ENCODE results near the gene RABAC1. TPM values are rescaled to one million over a fixed set of nuclear protein-coding genes. Genes with fewer than 3 reads are reported as not detected.

Gene RABAC1
- total RNA-seq, 1 experiment from 2014 or later, result 66.3 TPM

DNA sequence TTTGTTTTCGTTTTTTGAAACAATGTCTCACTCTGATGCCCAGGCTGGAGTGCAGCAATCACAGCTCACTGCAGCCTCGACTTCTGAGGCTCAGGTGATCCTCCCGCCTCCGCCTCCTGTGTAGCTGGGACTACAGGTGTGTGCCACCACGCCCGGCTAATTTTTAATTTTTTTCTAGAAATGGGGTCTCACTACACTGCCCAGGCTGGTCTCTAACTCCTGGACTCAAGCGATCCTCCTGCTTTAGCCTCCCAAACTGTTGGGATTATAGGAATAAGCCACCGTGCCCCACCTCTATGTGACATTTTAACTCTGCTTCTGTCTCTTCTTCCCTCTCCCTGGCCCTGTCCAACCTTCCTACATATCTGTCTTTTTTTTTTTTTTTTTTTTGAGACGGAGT lies 29.8 kb upstream of the RABAC1 start:
- CTCF ChIA-PET, result no interaction called here
- Histone ChIP-seq H3K9me2 (ENCODE audit: insufficient read depth) (no peaks in the 10 kb centered on the region), H3K9me3 (ENCODE audit: control insufficient read depth in 1 of 2, insufficient read depth in 1 of 2, low read depth in 1 of 2, low read length in 2 of 2) (no peaks in the 10 kb centered on the region), H3K4me3 (replicated peaks in 1 of 2; ENCODE audit: low read depth in 1 of 2, low read length in 2 of 2) (no peak overlapping the region), H3K36me3 (ENCODE audit: control insufficient read depth in 1 of 2, insufficient read depth in 2 of 2, low read length in 2 of 2) (peaks cover 0 to 7% of the 10 kb centered on the region in 2 experiments; a peak in 1 of 4 replicates), H4K20me1 (ENCODE audit: insufficient read depth) (no peaks in the 10 kb centered on the region), H2AFZ (ENCODE audit: low read depth, low read length, poor library complexity, severe bottlenecking) (no peak overlapping the region), H3K27ac (ENCODE audit: low read depth, low read length) (no peak overlapping the region), H3K79me2 (ENCODE audit: insufficient read depth, low read length) (no peaks in the 10 kb centered on the region), H3K4me1 (ENCODE audit: control insufficient read depth in 1 of 2, insufficient read depth in 2 of 2, low read length in 2 of 2) (peaks cover 4 to 8% of the 10 kb centered on the region in 2 experiments; a peak in 3 of 4 replicates), H3K27me3 (ENCODE audit: insufficient read depth, low read length) (no peaks in the 10 kb centered on the region), H3K9ac (ENCODE audit: low read length) (no peak overlapping the region), H3K4me2 (ENCODE audit: low read length) (no peak overlapping the region)
- POLR2A ChIA-PET, result no interaction called here
- RAD21 ChIA-PET (ENCODE audit: low non-redundant PET in 1 of 2, low total read pairs in 2 of 2, uncharacterized antibody in 2 of 2, unreplicated experiment in 2 of 2), result no interaction called here
- TF ChIP-seq ELF1 (IDR thresholded peaks at IDR 0.05; ENCODE audit: borderline replicate concordance, low read depth), result no peak
- no peak for TF ChIP-seq CEBPB (IDR thresholded peaks at IDR 0.05; ENCODE audit: low read depth)
- TF ChIP-seq ZFX (IDR thresholded peaks at IDR 0.05), result no peak
- no peak for TF ChIP-seq TCF7L2 (IDR thresholded peaks at IDR 0.05; ENCODE audit: borderline replicate concordance, extremely low read depth, insufficient read depth, insufficient read length)
- TF ChIP-seq CBX3 (IDR thresholded peaks at IDR 0.05; ENCODE audit: low read depth), result no peak
- TF ChIP-seq JUND (IDR thresholded peaks at IDR 0.05), result no peak
- no peak for TF ChIP-seq EZH2phosphoT487 (IDR thresholded peaks at IDR 0.05; ENCODE audit: borderline replicate concordance)
- BruUV-seq (replicated peaks), result no TSS peak
- DNase-seq (ENCODE audit: low read depth, low spot score), result no peak
- intact Hi-C loops (cut with micrococcal nuclease), result no loop called here
- no peak for ATAC-seq

DNA sequence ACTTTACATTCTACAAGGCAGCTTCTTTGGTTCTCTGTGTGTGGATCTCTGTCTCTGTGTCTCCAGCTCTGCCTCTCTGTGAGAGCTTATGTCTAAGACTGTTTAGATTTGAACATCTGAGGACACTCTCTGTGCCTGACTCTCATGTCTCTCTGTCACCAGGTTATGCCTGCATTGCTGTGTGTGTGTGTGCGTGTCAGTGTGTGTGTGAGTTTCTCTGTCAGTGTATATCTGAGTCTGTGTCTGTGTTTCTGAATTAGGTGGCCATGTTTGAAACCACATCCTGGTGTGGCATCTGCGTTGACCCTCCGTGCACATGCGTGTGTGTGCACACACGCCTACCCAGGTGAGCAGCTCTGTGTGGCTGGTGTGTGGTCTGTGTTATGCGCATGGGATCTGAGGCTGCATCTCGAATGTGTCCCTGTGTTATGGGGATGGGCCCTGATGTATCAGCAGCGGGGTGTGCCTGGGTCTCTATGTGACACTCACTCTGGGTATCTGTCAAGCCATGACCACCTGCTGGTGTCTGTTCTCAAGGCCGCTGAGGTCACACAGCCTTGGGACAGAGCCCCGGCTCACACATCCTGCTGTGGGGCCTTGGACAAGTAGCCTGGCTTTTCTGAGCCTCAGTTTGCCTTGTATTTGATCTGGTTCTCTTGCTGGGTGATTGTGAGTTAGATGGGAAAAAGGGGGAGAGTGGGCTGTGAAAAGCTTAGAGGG lies 28.2 kb upstream of the RABAC1 start:
- BruUV-seq (replicated peaks), result no TSS peak
- ChIA-PET POLR2A (no interaction called here), RAD21 (ENCODE audit: low non-redundant PET in 1 of 2, low total read pairs in 2 of 2, uncharacterized antibody in 2 of 2, unreplicated experiment in 2 of 2) (no interaction called here)

More for the DNA sequence above, 28.2 kb upstream of the RABAC1 start:
- Histone ChIP-seq H3K4me1 (ENCODE audit: control insufficient read depth in 1 of 2, insufficient read depth in 2 of 2, low read length in 2 of 2) (no peaks in the 10 kb centered on the region), H3K9me2 (ENCODE audit: insufficient read depth) (no peaks in the 10 kb centered on the region), H3K79me2 (ENCODE audit: insufficient read depth, low read length) (no peaks in the 10 kb centered on the region), H2AFZ (ENCODE audit: low read depth, low read length, poor library complexity, severe bottlenecking) (no peak overlapping the region), H3K36me3 (ENCODE audit: control insufficient read depth in 1 of 2, insufficient read depth in 2 of 2, low read length in 2 of 2) (peaks cover 0 to 7% of the 10 kb centered on the region in 2 experiments; a peak in 1 of 4 replicates), H3K27ac (ENCODE audit: low read depth, low read length) (no peak overlapping the region), H3K4me3 (replicated peaks in 1 of 2; ENCODE audit: low read depth in 1 of 2, low read length in 2 of 2) (no peak overlapping the region), H3K4me2 (ENCODE audit: low read length) (no peak overlapping the region), H3K9ac (ENCODE audit: low read length) (no peak overlapping the region), H3K9me3 (ENCODE audit: control insufficient read depth in 1 of 2, insufficient read depth in 1 of 2, low read depth in 1 of 2, low read length in 2 of 2) (no peaks in the 10 kb centered on the region), H3K27me3 (ENCODE audit: insufficient read depth, low read length) (no peaks in the 10 kb centered on the region), H4K20me1 (ENCODE audit: insufficient read depth) (no peaks in the 10 kb centered on the region)
- intact Hi-C loops (cut with micrococcal nuclease), result no loop called here
- DNase-seq (ENCODE audit: low read depth, low spot score) (no peak), ATAC-seq (no peak)
- TF ChIP-seq JUND (IDR thresholded peaks at IDR 0.05) (no peak), POLR2AphosphoS5 (IDR thresholded peaks at IDR 0.05; ENCODE audit: low read depth, low read length) (no peak), TCF7L2 (IDR thresholded peaks at IDR 0.05; ENCODE audit: borderline replicate concordance, extremely low read depth, insufficient read depth, insufficient read length) (no peak), CEBPB (IDR thresholded peaks at IDR 0.05; ENCODE audit: low read depth) (no peak), EZH2 (IDR thresholded peaks at IDR 0.05) (no peak), RAD21 (IDR thresholded peaks at IDR 0.05; ENCODE audit: low read depth) (no peak), SIN3A (IDR thresholded peaks at IDR 0.05; ENCODE audit: low read depth) (no peak), EZH2phosphoT487 (IDR thresholded peaks at IDR 0.05; ENCODE audit: borderline replicate concordance) (no peak)
- TF ChIP-seq, protein P1, sequence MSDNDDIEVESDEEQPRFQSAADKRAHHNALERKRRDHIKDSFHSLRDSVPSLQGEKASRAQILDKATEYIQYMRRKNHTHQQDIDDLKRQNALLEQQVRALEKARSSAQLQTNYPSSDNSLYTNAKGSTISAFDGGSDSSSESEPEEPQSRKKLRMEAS (IDR thresholded peaks at IDR 0.05), result no peak
- CTCF ChIA-PET, result no interaction called here

All from HCT116 (cell line).